GM18870 (cell line): Measurements from ENCODE around the gene CNR2.
A peak's percentile ranks its signal among the peaks of the same experiment; 100 is the strongest.
"Not testable (repeated sequence)": the region's sequence is repeated elsewhere in the genome, so short reads cannot be mapped to it uniquely, and the experiment has no call there.

Experiments used
- ATAC-seq: cut with Tn5 transposase; IDR thresholded peaks from one replicate; pipeline ENCODE4 v1.9.1; 2021; ENCODE audit warnings: moderate library complexity; ENCODE audit not compliant: unreplicated experiment

The CNR2 gene

DNA sequence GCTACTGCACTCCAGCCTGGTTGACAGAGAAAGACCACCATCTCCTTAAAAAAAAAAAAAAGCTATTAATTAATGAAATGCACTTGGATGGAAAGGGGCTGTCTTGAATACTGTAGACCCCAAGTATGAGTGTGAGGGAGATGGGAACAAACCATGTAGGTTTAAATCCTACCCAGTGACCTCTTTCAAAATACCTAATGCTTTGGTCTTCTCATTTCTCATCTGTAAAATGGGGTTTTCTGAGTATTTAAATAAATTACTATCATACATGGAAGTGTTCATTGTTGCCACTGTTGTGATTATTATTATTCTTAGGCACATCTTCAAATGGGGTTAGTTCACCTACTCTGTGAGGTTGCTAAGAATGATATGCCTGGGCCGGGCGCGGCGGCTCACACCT lies 27.9 kb downstream of the CNR2 start:
- ATAC-seq: no peak

DNA sequence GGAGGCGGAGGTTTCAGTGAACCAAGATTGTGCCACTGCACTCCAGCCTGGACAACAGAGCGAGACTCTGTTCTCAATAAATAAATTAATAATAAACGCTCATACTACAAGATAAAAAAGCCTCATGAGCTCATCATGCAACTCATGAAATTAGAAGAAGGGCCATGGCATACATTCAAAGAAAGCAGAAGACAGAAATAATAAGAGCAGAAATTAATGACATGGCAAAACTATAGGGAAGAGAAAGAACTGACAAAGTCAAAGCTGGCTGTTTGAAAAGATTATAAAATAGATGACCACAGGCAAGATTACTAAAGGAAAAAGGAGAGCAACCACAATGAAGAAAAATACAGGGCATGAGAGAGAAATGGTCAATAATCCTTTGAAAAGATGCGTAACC lies 30.4 kb downstream of the CNR2 start:
- ATAC-seq: no peak

DNA sequence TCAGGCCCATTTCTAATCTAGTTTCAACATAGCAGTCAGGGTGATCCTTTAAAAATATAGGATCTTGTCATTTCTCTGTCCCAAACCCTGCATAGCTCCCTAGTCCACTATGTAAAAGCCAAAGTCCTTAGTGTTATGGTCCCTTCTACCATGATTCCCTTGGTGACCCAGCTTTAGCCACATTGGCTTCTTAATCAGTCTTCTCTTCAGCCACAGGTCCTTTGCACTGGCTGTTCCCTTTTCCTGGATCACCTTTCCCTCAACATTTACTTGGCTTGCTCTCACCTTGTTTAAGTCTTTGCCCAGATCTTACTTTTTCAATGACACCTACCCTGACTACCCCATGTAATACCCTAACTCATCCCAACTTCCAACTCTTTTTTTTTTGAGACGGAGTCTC lies 33.4 kb downstream of the CNR2 start:
- ATAC-seq: no peak

DNA sequence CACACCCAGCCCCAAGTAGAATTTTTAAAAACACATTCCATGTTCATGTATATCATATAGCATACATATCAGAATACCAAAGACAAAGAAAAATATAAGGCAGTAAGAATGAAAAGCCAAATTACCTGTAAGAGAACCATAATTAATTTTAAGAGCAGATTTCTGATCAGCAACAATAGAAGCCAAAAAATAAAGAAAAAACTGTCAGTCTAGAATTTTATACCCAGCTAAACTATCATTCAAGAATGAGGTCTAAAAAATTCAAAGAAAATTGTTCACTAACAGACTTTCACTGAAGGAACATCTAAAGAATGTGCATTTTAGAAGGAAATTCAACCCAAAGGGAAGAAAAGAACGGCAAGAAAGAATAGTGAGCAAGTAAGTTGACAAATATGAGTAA lies 34.5 kb downstream of the CNR2 start:
- no peak for ATAC-seq

DNA sequence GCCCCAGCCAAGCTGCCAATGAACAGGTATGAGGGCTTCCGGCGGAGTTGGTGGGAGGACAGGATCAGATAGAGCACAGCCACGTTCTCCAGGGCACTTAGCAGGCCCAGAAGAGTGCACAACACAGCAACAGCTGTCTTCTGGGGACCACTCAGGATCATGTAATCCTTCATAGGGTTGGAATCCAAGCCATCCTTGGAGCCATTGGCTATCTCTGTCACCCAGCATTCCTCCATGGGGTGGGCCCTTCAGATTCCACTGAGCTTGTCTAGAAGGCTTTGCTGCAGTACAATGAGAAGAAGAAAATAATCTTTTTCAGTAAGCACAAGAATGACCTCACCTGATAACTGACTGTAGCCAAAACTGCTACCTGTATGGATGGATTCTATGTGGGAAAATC lies 37.8 kb downstream of the CNR2 start:
- no peak for ATAC-seq

DNA sequence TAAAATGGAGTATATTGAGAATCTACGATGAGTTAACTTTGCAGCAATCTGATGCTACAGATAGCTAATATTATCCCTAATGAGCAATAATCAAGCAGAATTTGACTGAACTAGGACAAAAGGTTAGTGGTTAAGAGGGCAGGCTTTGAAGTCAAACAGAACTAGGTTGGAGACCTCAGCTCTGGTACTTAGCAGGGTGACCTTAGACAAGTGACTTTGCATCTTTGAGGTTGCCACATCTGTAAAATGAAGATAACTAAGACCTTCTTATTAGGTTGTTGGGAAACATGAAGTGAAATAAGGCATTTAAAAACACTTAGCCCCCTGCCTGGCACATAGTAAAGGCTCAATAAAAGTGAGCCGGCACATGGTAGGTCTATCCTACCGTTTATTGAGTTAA lies 40.7 kb downstream of the CNR2 start:
- no peak for ATAC-seq

DNA sequence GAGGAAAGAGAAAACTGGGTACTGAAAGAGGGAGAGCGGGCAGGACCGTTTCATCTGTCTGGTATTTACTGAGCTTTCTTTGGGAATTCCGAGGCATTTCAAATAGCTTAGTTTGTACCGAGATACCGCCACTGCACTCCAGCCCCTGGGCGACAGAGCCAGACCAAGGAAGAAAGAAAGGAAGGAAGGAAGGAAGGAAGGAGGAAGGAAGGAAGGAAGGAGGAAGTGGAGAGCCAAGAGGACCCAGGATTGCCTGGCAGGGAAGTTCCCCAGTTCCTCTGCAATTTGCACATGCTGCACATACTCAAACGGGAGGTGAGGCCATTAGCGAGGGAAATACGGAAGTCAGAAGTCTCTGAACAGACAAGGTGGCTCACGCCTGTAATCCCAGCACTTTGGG lies 44.1 kb downstream of the CNR2 start:
- ATAC-seq: no peak

DNA sequence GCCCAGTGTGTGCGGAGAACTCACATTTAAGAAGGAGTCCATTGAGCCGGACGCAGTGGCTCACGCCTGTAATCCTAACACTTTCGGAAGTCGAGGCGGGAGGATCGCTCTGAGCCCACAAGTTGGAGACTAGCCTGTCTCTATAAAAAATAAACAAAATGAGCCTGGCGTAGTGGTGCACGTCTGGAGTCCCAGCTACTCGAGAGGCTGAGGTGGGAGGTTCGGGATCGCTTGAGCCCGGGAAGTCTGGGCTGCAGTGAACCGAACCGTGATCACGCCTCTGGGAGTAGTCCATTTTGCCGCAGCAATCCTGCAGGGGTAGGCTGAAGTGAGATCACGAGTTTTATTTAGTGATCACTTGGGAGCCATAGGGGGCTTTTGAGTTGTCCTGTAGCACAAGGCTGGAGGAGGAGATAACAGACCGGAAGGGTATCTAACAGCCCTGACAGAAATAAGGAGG lies 44.6 kb downstream of the CNR2 start:
- no peak for ATAC-seq

DNA sequence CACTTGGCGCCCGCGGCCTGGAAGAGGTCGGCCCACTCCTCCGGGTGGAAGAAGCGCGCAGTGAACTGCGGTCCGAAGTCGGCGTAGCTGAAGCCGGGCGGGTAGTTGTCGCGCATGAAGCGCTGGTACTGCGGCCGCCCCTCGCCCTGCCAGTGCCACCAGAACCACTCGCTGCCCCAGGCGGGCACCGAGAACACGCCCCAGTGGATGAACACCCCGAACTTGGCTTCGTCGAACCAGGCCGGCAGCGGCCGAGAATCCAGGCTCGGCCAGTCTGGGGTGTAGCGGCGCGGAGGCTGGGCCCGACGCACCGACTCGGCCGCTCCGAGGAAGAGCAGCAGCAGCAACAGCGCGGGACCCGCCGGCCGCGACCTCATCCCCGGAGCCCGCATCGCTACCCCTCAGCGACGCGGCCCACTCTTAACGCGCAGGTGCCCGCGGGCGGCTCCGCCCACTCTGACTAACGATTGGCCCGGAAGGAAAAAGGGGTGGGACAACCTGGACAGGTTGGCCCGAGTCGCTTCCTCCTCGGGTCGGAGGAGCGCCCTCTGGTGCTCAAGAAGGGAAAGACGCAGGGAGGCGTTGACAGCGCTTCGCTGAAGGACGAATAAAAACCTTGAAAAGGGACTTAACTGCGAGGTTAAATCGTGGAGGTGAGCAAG lies 45.1 kb downstream of the CNR2 start, which contains the start of gene FUCA1:
FUCA1 (minus strand) TSS at position 396 of the 662 bp plus-strand sequence; CDS start at position 392, 4 bp downstream.
- ATAC-seq: peak; percentile 55

DNA sequence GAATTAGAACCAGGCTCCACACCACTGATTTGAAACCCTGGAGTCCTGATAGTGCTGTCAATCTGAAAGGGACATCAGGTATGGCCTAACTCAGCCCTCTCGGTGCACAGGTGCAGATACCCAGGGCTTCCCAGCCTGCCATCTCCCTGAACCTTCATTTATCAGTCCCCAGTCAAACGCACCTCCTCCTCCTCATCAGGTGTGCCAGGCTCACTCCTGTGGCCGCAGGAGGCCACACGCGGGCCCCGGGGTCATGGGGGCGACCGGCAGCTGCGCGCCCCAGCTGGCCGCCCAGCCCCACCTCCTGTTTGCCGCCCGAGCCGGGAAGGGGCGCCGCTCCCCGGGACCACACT lies 45.6 kb downstream of the CNR2 start:
- ATAC-seq: no peak

DNA sequence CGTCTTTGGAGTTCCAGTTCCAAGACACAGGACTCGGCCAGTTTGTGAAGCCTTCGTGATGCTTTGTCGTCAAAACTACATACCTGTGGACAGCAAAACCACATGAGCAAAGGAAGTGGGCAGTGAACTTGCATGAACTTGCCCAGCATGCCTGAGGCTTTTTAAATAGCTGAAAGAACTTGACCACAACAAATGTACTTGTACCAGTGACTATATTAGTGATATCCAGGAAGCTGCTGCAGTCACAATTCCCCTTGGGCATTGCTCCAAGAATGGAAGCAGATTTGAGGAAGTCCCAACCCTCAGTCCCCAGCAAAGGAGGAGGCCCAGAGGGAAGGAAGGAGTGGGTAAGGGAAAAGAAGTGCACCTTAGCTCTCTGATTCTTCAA lies 47.6 kb downstream of the CNR2 start:
- no peak for ATAC-seq

DNA sequence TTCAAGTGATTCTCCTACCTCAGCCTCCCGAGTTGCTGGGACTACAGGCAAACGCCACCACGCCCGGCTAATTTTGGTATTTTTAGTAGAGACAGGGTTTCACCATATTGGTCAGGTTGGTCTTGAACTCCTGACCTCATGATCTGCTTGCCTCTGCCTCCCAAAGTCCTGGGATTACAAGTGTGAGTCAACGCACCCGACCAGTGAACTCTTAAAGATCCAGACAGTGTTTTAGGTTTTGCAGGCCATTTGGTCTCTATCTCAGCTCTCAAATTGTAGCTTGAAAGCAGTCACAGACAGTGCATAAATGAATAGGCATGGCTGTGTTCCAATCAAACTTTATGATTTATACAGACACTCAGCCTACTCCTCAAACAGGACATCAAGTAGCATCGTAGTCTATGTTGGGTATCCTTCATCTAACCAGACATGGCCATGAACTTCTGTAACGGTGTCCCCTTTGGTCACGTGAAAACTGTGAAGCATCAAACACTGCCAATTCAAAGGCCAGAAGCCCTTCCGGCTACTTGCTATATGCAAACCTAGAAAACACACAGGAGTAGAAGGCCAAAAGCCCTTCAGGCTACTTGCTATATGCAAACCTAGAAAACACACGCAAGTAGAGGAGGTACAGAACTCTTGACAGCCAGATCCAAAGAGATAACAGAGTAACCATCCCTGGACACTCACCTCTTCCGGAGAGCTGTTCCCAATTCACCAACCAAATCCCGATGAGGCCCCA lies 48.2 kb downstream of the CNR2 start:
- ATAC-seq: no peak

DNA sequence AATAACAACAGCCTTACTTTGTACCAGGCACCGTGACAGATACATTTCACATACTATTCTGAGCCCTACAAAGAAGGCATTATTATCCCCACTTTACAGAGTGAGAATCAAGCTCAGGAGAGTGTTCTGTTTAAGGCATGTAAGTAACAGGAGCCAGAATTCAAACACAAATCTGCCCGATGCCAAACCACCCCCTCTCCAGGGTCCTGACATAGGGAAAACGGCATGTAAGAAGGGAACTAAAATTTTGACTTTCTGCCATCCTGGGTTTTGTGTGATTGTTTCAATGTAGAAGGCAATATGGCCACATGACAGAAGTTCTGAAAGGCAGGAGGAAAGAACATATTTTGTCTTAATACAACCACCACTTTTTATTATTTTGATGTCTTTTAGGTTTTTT lies 50.5 kb downstream of the CNR2 start:
- no peak for ATAC-seq

DNA sequence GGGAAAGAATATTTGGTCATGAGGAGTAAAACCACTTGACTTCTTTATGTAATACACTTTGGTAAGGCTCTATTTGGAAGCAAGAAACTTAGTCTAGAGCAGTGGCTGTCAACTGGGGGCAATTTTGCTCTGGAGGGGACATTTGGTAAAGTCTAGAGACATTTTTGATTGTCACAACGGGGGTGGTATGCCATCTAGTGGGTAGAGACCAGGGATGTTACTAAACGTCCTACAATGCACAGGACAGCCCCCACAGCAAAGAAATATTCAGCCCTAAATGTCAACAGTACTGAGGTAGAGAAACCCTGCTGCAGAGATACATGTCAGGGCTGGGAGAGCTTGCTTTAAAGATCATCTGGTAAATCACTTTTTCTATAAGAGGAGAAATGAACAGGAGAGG lies 58.6 kb downstream of the CNR2 start:
- no peak for ATAC-seq

DNA sequence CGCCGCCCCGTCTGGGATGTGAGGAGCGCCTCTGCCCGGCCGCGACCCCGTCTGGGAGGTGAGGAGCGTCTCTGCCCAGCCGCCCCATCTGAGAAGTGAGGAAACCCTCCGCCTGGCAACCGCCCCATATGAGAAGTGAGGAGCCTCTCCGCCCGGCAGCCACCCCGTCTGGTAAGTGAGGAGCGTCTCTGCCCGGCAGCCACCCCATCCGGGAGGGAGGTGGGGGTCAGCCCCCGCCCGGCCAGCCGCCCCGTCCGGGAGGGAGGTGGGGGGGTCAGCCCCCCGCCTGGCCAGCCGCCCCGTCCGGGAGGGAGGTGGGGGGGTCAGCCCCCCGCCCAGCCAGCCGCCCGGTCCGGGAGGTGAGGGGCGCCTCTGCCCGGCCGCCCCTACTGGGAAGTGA lies 60.0 kb downstream of the CNR2 start:
- ATAC-seq: not testable (repeated sequence)

DNA sequence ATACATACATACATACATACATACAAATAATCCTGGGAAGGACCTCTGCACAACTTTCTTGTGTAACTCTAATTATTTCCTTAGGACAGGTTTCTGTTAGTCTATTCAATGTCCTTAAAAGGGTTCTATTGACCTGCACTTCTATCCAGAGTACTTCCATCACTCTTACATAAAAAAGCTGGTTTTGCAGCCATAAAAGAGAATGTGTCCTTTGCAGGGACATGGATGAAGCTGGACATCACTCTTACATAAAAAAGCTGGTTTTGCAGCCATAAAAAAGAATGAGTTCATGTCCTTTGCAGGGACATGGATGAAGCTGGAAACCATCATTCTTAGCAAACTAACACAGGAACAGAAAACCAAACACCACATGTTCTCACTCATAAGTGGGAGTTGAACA lies 61.8 kb downstream of the CNR2 start:
- ATAC-seq: not testable (repeated sequence)

DNA sequence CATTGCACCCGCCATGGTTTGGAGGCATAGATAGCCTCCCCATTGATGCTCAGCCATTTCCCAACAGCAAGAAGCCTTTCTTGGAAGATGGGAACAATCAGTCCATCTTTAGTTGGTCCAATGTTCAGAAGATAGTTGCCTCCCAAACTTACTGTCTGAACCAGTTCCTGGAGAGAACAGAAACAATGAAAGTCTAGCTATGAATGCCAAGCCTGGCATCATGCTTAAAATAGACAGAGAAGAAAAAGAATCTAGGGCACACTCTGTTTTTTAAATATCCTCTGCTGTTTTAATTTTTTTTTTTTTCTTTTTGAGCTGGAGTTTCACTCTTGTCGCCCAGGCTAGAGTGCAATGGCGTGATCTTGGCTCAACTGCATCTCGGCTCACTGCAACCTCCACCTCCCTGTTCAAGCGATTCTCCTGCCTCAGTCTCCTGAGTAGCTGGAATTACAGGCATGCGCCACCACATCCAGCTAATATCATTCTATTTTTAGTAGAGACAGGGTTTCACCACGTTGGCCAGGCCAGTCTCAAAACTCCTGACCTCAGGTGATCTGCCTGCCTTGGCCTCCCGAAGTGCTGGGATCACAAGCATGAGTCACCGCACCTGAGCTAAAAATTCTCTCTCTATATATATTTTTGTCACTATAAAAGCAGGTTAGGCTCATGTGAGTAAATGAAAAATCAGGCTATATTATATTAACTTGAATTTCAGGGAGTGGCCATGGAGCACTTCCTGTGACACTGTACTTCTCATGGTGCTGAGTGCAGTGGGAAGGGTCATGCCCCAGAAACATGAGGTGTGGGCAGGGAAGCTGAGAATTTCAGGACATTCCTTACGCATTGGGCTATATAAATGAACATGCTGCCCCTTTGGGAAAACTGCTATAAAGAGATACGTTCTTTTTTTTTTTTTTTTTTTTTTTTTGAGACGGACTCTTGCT lies 64.2 kb downstream of the CNR2 start:
- ATAC-seq: no peak

DNA sequence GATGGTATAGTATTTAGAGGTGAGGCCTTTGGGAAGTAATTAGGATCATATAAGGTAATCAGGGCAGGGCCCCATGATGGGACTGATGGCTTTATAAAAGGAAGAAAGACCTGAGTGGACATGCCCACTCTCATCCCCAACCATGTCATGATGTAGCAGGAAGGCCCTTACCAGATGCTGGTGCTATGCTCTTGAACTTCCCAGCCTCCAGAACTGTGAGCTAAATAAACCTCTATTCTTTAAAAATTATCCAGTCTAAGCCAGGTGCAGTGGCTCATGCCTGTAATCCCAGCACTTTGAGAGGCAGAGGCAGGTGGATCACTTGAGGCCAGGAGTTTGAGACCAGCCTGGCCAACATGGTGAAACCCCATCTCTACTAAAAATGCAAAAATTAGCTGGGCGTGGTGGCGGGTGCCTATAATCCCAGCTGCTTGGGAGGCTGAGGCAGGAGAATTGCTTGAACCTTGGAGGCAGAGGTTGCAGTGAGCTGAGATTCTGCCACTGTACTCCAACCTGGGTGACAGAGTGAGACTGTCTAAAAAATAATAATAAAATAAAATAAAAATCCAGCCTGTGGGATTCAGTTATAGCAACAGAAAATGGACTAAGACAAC lies 65.6 kb downstream of the CNR2 start:
- not testable (repeated sequence) for ATAC-seq

DNA sequence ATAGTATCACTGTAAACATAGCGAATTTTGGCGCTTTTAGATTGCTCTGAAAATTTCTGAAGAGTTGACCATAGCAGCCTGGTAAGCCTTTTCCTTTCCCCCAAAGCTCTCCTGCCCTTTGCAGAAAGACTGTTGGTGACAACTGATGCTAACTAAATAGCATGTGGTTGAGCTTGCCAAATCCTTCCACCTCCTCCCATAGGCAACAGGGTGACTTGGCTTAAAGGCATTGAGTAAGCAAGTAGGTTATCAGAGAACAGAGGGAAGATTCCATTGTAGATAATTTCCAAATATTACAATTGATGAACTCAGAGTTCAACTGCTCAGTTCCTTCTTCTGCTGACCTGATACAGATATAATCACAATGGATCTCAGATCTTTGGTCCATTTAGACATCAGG lies 68.0 kb downstream of the CNR2 start:
- no peak for ATAC-seq

DNA sequence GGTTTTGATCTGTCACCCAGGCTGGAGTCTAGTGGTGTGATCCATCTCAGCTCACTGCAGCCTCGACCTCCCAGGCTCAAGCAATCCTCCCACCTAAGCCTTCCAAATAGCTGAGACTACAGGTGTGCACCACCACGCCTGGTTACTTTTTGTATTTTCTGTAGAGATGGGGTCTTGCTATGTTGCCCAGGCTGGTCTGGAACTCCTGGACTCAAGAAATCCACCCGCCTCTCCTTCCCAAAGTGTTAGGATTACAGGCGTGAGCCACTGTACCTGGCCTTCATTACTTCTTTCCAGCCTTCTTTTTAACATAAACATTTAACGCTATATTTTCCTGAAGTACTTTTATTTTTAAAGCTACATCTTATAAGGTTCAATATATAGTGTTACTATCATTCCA lies 69.5 kb downstream of the CNR2 start:
- no peak for ATAC-seq

DNA sequence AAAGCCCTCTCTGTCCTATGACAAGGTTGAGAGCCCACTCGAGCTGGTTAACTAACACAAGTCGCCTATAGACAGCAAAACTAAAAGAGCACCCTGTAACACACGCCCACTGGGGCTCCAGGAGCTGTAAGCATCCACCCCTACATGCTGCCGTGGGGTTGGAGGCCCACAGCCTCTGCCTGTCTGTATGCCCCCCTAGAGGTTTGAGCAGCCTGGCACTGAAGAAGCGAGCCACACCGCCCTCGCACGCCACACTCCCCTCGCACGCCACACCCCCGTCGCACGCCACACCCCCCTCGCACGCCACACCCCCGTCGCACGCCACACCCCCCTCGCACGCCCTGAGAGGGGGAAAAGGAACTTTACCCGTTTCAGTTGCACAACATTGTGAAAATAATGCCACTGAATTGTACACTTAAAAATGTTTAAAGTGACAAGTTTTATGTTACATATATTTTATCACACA lies 74.7 kb downstream of the CNR2 start:
- no peak for ATAC-seq
